Endothelial cell of umbilical vein (primary cell): ENCODE measurements around the gene IL4R. TPM values are rescaled to one million over a fixed set of nuclear protein-coding genes. Genes with fewer than 3 reads are reported as not detected.

ENCODE experiments used
- BruUV-seq: library from RNA; stranded (reverse); fragments of 400-500 nt; replicated peaks from 2 replicates; lab custom pipeline; 2021; lab: Mats Ljungman, UMichigan
- CTCF ChIA-PET: fragments of 300-600, 350-600 bp; sonication (Branson Sonifier 250); formaldehyde crosslinking; loops from one replicate; lab custom pipeline; 2021; ENCODE audit warnings: antibody characterized with exemption, inconsistent platforms; lab: Charles Lee
- POLR2A ChIA-PET: fragments of 300-600, 350-600 bp; sonication (Branson Sonifier 250); formaldehyde crosslinking; loops from one replicate; lab custom pipeline; 2021; ENCODE audit warnings: antibody characterized with exemption, inconsistent platforms; lab: Charles Lee
- DNase-seq: peaks from one replicate; pipeline ENCODE4 v3.0.0-alpha.2; 2011; ENCODE audit warnings: low read depth, low spot score
- FAIRE-seq: peaks from 2 replicates; lab custom pipeline; 2011; peaks lifted over from hg19 to GRCh38; lab: Jason Lieb, UNC
- H2AFZ ChIP-seq: 2 replicates; pipeline ENCODE4 v1.6.0; 2012; ENCODE audit warnings: low read depth, low read length, control low read depth, inconsistent platforms
- H3K27ac ChIP-seq: 2 replicates; pipeline ENCODE4 v1.5.1; 2011; ENCODE audit warnings: low read depth, mild to moderate bottlenecking, control low read depth, low read length, moderate library complexity; ENCODE audit not compliant: insufficient read depth
- H3K27me3 ChIP-seq, 2 experiments: 2 replicates each; pipeline versions ENCODE4 v1.6.0 to v1.6.1; 2011; ENCODE audit warnings: low read length in 2 of 2, mixed read lengths in 1 of 2; ENCODE audit not compliant: control insufficient read depth in 2 of 2, insufficient read depth in 2 of 2
- H3K36me3 ChIP-seq, 2 experiments: 2 replicates in 1 of 2; 3 replicates in 1 of 2; pipeline ENCODE4 v1.5.1; 2011; ENCODE audit warnings: low read length in 2 of 2, mild to moderate bottlenecking in 1 of 2, moderate library complexity in 1 of 2; ENCODE audit not compliant: control insufficient read depth in 2 of 2, insufficient read depth in 2 of 2; ENCODE audit errors: extremely low read depth in 1 of 2
- H3K4me1 ChIP-seq: 3 replicates; pipeline ENCODE4 v1.5.1; 2011; ENCODE audit warnings: mild to moderate bottlenecking, low read length; ENCODE audit not compliant: control insufficient read depth, insufficient read depth; ENCODE audit errors: extremely low read depth
- H3K4me2 ChIP-seq: 2 replicates; pipeline ENCODE4 v1.6.1; 2011; ENCODE audit warnings: low read length, control low read depth, mixed read lengths; ENCODE audit not compliant: insufficient read depth
- H3K4me3 ChIP-seq, 3 experiments: fragments of 200-600 bp in 1 of 3; sonication (generic), shearing (Covaris generic) in 1 of 3; replicated peaks in 1 of 3; 2 replicates each; pipeline ENCODE4 v1.5.1; 2011 to 2016; ENCODE audit warnings: control low read depth in 3 of 3, low read length in 3 of 3, mild to moderate bottlenecking in 2 of 3, inconsistent platforms in 1 of 3, low read depth in 1 of 3, moderate library complexity in 1 of 3; ENCODE audit not compliant: insufficient read depth in 1 of 3
- H3K79me2 ChIP-seq: 2 replicates; pipeline ENCODE4 v1.6.0; 2012; ENCODE audit warnings: low read length, inconsistent platforms; ENCODE audit not compliant: control insufficient read depth, insufficient read depth
- H3K9ac ChIP-seq: replicated peaks from 2 replicates; pipeline ENCODE3; 2011; ENCODE audit warnings: low read length, control low read depth; ENCODE audit not compliant: insufficient read depth; ENCODE audit errors: extremely low read depth
- H3K9me1 ChIP-seq: replicated peaks from 3 replicates; pipeline ENCODE4 v1.6.0; 2011; ENCODE audit warnings: mild to moderate bottlenecking, low read length; ENCODE audit not compliant: control insufficient read depth, insufficient read depth; ENCODE audit errors: extremely low read depth
- H3K9me3 ChIP-seq: replicated peaks from 2 replicates; pipeline ENCODE4 v1.5.1; 2012; ENCODE audit warnings: low read length, inconsistent platforms; ENCODE audit not compliant: control insufficient read depth, insufficient read depth
- H4K20me1 ChIP-seq: replicated peaks from 2 replicates; pipeline ENCODE3; 2011; ENCODE audit warnings: mild to moderate bottlenecking, low read length; ENCODE audit not compliant: control insufficient read depth, insufficient read depth; ENCODE audit errors: extremely low read depth
- JUN ChIP-seq: IDR thresholded peaks from 2 replicates; pipeline ENCODE4 v1.6.1; 2011; ENCODE audit warnings: borderline replicate concordance, low read depth; ENCODE audit not compliant: insufficient read length, insufficient read depth
- POLR2A ChIP-seq: IDR thresholded peaks from 2 replicates; pipeline ENCODE4 v1.6.1; 2012; ENCODE audit warnings: low read depth, mild to moderate bottlenecking, control low read depth, low read length
- POLR2AphosphoS5 ChIP-seq: IDR thresholded peaks from 2 replicates; pipeline ENCODE4 v1.6.1; 2012; ENCODE audit warnings: low read depth, mild to moderate bottlenecking, control low read depth, low read length, moderate library complexity; ENCODE audit not compliant: insufficient read depth
- dilution Hi-C: fragments of 300-500 bp; cut with MboI; formaldehyde crosslinking; loops from one replicate; pipeline ENCODE4 v1.15.0; 2019; ENCODE audit warnings: low sequenced_read_pairs; ENCODE audit not compliant: extremely low pct_ligation_motif_present
- intact Hi-C: fragments of 100-400 bp; cut with micrococcal nuclease; formaldehyde crosslinking; loops from one replicate; pipeline ENCODE4 v1.10.0; 2022
- polyA plus RNA-seq, 4 experiments: library from polyadenylated mRNA; depleted of rRNA in 3 of 4; stranded (reverse) in 3 of 4; unstranded in 1 of 4; fragments of >200 nt; gene quantifications; 2 replicates each; pipeline versions ENCODE4 v1.2.1 to v1.2.3, GENCODE V29; 2011 to 2012; ENCODE audit warnings: missing spikeins in 1 of 4
- total RNA-seq: library from RNA; stranded (reverse); gene quantifications from 2 replicates; pipeline ENCODE4 v1.2.3, GENCODE V29; 2021

Gene IL4R
- total and polyA plus RNA-seq, 2 donors (not counting 3 experiments of a cell fraction or from before 2014, with no cell fraction given), result 138 to 139 TPM

DNA sequence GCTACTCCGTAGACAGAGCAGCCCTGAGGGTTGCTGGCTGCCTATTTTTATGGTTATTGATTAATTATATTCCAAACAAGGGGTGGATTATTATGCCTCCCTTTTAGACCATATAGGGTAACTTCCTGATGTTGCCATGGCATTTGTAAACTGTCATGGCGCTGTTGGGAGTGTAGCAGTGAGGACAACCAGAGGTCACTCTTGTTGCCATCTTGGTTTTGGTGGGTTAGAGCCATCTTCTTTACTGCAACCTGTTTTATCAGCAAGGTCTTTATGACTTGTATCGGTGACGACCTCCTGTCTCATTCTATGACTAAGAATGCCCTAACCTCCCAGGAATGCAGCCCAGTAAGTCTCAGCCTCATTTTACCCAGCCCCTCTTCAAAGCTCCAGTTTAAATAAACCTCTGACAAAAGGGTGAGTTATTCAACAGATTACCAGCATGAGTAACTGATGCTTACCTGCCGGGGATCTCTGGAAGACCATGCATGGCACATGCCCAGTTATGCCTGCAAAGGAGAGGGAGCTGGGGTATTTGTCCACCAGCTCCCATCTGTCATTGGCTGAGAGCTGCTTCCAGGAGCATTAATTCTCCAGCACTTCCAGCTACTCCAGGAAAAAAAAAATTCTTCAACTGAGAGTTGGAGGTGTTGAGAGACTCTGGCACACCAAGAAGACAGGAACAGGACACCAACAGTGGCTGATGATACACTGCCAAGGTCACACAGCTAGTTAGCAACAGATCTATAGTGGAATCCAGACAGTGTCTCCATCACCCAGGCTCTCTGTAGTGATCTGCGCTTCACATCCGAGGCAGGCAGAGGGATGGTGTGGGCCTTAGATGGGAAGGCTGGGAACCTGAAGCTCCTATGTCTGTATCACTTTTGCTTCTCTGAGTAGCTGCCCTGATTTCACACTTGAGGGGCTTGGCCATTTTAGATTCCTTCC, 51.6 kb downstream of the IL4R start:
- TF ChIP-seq JUN (no peak), POLR2A (peak; percentile 50)
- Histone ChIP-seq H3K9me1 (no peaks in the 10 kb centered on the region), H3K27ac (peak overlapping the region; percentile 23), H3K36me3 (peaks cover 6 to 25% of the 10 kb centered on the region in 2 experiments), H3K4me2 (no peak overlapping the region), H3K4me3 (no peak overlapping the region), H3K9me3 (no peaks in the 10 kb centered on the region), H3K27me3 (no peaks in the 10 kb centered on the region), H3K79me2 (no peaks in the 10 kb centered on the region), H3K4me1 (peaks cover 19% of the 10 kb centered on the region), H3K9ac (no peak overlapping the region), H4K20me1 (no peaks in the 10 kb centered on the region), H2AFZ (no peak overlapping the region)
- intact Hi-C loops, result loop anchor here (5.0 kb wide), 1 partner anchor 33 kb away; no protein-coding TSS in a partner anchor
- DNase-seq (peak; percentile 40), FAIRE-seq (peak; percentile 58)
- BruUV-seq, result no TSS peak
- CTCF ChIA-PET, result interaction anchor here (0.6 to 5.7 kb wide), 14 partner anchors 9 to 338 kb away, joined by 3 to 299 read pairs (median 4); no protein-coding TSS in a partner anchor
- dilution Hi-C loops, result no loop called here
- POLR2A ChIA-PET, result interaction anchor here (0.7 to 0.8 kb wide), 2 partner anchors 124 to 184 kb away, joined by 3 read pairs; partner anchors contain the start of gene GTF3C1

DNA sequence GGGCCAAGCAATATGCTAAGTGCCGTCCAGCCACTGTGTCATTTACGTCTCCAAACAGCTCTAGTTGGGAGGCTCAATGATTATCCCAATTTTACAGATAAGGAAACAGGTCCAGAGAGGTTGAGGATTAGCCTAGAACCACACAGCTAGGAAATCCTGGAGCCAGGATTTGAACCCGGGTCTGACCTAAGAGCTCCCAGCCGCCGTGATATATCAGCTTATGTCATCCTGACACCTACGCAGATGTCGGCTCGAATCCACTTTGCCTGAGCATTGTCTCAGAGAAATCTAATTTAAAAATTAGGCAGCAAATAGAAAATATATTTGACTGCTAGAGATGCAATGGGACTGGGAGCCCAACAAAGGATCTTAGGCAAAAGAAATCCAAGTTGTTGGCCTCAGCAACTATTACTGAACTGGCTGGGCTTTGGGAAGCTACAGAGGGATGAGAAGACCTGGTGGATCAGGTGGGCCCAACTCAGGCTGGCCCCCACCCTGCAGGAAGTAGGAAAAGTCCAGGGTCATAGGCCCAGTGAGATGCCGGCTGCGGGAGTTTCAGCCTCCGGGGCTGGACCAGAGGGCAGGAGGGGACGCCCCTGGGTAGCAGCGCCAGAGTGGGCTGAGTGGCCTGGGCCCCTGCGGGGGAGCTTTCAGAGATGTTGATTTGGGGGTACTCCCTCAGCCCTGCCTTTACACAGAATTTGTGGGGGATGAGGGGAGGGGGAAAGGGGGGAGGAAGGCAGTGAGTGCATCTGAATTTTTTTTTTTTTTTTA, 53.1 kb downstream of the IL4R start:
- intact Hi-C loops, result loop anchor here (1.0 to 5.0 kb wide), 4 partner anchors 35 to 164 kb away; partner anchors contain the start of gene KDM8

More for the DNA sequence above, 53.1 kb downstream of the IL4R start:
- DNase-seq (peak; percentile 26), FAIRE-seq (peak; percentile 54)
- Histone ChIP-seq H3K27me3 (no peaks in the 10 kb centered on the region), H3K4me3 (no peak overlapping the region), H3K9me1 (no peaks in the 10 kb centered on the region), H3K9me3 (no peaks in the 10 kb centered on the region), H3K4me2 (no peak overlapping the region), H4K20me1 (no peaks in the 10 kb centered on the region), H2AFZ (peak overlapping the region; percentile 18), H3K4me1 (peaks cover 19% of the 10 kb centered on the region), H3K79me2 (no peaks in the 10 kb centered on the region), H3K9ac (peak overlapping the region; percentile 50), H3K36me3 (peaks cover 6 to 22% of the 10 kb centered on the region in 2 experiments), H3K27ac (peak overlapping the region; percentile 87)
- no TSS peak for BruUV-seq
- CTCF ChIA-PET, result interaction anchor here (0.6 to 5.7 kb wide), 30 partner anchors 12 to 257 kb away, joined by 3 to 299 read pairs (median 5); partner anchors contain the start of gene KDM8
- dilution Hi-C loops, result no loop called here
- TF ChIP-seq POLR2AphosphoS5 (peak; percentile 11), POLR2A (no peak)
- POLR2A ChIA-PET, result interaction anchor here (0.8 to 1.2 kb wide), 3 partner anchors 32 to 132 kb away, joined by 3 to 6 read pairs (median 3); no protein-coding TSS in a partner anchor
